GM23248 (cell line): ENCODE measurements around the gene SLC35F3.

Source experiments
- EZH2 ChIP-seq: fragments of 200-600 bp; sonication (generic); IDR thresholded peaks from 2 replicates; pipeline ENCODE4 v1.6.1; 2018; ENCODE audit warnings: antibody characterized with exemption, mild to moderate bottlenecking; ENCODE audit not compliant: insufficient read depth, poor library complexity, severe bottlenecking
- EZH2phosphoT487 ChIP-seq: fragments of 200-600 bp; sonication (generic); IDR thresholded peaks from 2 replicates; pipeline ENCODE4 v1.6.1; 2018; ENCODE audit warnings: antibody characterized with exemption, moderate library complexity, mild to moderate bottlenecking, low read depth; ENCODE audit not compliant: insufficient read depth

DNA sequence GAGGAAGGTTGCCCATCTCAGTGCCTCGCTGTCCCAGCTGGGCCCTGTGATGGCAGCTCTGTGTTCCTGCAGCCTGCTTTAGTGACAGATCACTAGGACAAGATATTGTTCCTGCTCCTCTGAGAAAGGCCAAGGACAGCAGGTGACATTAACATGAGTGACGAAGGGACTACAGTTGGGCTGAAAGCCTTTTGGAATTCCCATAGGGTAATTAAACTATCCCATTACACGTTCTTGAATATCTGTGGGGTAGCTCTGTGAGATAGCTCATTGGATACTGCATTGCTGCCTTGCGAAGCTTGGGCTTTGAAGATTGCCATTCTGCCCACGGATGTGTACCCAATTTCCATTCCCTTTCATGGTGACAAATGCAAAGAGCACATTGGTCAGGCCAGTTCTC, 390.6 kb downstream of the SLC35F3 start:
- TF ChIP-seq EZH2 = no peak
- no peak for TF ChIP-seq EZH2phosphoT487
